Epithelial cell of prostate (primary cell): ENCODE results near the gene STMN3.

Experiments
- DNase-seq: peaks from one replicate; pipeline ENCODE4 v3.0.0-alpha.2; 2011; ENCODE audit warnings: low read depth, low spot score
- H3K27ac ChIP-seq: fragments of 450-650 bp; 2 replicates; pipeline ENCODE4 v1.5.1; 2017; ENCODE audit warnings: mild to moderate bottlenecking

STMN3 gene

DNA sequence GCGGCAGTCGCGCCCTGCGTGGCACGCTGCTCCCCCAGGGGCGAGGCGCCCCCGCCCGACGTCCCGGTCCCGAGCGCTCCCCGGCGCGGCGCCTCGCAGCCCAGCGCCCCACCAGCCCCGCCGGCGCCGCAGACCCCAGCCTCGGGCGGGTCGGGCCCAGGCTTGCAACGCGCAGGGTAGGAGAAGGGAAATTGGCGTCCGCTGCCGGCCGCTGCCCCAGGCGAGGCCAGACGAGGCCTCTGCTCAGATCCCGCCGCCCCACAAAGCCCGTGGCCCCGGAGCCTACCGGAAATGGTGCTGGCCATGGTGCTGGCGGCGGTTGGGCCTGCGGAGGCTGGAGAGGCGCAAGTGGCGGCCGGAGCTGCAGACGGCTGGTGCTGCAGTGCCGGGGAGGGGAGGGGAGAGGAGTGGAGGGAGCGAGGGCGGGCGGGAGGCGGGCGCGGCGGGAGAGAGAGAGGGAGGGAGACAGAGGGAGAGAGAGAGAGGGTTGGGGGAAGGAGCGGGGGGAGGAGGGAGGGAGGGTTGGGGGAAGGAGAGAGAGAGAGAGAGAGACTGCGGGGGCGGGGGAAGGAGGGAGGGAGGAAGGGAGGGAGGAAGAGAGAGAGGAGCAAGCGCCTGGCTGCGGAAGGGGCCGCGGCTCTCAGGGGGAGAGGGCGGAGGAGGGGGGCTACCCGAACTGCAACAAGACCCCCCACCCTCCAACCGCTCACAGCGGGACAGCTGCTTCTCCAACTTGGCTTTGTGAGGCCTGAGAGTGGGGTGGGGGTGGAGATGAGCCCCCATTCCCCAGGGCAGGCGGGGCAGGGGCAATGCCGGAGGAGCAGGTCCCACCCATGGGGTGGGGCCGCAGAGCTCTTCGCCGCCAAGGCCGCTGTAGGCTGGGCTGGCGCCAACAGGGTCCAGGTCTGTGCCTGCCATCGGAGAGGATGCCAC lies at the start of gene STMN3:
TSS of gene STMN3 (minus strand) at position 384 of the 933 bp plus-strand sequence. CDS start at position 305, 79 bp downstream.
- DNase-seq = no peak
- H3K27ac ChIP-seq = no peak within 1 kb of the TSS

DNA sequence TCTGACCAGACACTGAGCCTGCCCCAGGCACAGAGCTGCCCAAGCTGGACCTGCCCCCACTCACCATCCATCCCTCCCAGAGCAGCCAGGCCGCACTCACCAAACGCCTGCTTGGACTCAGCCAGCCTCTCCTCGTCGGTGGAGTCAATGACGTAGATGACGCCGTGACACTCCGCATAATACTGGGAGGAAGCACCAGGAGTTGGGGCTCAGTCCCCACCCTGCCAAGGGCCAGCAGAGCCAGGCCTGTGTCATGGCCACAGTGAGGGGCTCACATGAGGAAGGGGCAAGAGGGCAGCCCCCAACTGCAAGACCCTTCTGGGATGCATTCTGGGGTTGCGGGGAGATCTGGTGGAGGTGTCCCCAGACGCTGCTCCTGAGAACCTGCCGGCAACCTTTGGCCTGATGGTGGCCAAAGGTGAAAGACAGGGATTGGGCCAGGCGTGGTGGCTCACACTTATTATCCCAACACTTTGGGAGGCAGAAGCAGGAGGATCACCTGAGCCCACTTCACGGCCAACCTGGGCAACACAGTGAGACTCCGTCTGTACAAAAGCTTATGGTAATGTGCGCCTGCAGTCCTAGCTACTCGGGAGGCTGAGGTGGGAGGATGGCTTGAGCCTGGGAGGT lies 48.9 kb upstream of the STMN3 start:
- DNase-seq = no peak
- H3K27ac ChIP-seq = no peak overlapping the region

DNA sequence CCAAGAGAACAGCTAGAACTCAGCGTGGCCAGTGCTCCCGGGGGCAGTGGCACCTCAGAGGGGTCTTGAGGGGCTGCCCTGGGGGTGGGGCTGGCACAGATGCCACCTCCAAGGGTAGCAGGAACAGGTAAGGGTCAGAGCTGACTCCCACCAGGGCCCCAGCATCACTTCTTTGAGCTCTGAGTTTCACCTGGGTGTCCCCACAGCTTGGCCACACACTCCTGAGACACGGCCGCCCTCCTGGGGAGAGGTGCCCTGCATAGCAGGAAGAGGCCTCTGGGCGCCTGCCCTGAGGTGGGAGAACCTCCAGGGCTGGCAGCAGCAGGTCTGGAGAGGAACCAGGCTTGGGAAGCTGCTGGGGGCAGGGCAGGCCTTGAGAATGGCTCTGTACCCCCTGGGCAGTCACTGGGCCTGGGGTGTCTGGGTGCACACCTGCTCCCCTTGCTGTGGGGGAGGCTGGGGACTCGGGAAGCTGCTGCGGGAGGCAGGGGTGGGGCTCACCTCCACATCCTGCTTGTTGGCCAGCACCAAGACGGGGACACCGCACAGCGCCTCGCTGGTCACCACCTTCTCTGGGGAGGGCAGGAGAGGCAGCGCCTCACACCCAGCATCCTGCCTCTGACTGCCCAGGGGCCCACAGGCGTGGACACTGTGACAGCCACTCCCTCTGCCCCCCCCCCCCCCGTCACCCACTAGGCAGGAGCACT lies 48.3 kb upstream of the STMN3 start:
- no peak overlapping the region for H3K27ac ChIP-seq
- DNase-seq = no peak

DNA sequence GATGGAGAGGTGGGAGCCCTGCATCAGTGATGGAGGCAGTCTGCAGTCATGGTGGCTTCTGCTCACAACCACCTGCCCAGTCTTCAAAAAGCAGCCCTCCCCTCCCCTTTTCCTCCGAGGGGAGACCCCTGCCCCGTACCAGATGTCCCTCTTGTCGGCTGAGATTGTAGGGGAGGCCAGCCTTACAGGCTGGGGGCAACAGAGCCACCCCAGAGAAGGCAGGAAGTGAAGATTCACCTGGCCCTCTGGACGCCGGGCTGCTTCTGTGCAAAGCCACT lies 47.8 kb upstream of the STMN3 start:
- DNase-seq = no peak
- H3K27ac ChIP-seq = no peak overlapping the region

DNA sequence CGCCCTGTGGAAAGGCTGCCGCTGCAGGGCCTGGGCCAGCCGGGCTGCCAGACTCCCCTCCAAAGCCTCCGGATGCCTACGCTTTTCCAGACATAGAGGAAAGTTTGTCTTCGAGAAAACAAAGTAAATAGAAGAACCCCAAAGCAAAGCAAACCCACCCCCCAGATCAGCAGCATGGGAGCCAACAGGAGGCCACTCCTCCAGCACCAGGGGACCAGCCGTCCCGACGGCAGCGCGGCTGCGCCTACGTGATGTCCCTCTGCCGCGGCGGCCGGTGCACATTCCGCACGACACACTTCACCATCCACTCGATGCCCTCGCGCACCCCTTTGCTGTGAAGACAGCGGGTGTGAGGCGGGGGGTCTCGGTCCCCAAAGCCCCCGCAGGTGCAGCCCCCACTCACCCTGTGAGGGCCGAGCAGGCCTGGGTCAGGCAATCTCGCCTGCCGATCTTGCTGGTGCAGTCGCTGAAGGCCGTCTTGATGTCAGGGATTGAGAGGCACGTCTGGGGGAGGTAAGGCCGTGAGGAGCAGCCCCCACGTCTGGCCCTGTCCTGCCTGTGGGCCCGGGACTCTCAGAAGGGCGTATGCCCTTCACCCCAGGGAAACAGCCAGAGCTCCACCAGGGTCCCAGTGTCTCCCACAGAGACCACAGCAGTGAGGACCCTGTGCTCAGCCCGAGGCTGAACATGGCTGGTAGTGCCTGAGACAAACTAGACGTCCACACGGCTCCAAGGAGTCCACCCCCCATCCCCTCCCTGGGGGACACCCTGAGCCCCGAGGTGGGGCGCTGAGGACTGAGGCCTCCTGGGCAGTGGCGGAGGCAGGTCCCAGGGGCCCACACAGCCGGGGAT lies 47.2 kb upstream of the STMN3 start:
- no peak for DNase-seq
- H3K27ac ChIP-seq = peak overlapping the region; percentile 90

DNA sequence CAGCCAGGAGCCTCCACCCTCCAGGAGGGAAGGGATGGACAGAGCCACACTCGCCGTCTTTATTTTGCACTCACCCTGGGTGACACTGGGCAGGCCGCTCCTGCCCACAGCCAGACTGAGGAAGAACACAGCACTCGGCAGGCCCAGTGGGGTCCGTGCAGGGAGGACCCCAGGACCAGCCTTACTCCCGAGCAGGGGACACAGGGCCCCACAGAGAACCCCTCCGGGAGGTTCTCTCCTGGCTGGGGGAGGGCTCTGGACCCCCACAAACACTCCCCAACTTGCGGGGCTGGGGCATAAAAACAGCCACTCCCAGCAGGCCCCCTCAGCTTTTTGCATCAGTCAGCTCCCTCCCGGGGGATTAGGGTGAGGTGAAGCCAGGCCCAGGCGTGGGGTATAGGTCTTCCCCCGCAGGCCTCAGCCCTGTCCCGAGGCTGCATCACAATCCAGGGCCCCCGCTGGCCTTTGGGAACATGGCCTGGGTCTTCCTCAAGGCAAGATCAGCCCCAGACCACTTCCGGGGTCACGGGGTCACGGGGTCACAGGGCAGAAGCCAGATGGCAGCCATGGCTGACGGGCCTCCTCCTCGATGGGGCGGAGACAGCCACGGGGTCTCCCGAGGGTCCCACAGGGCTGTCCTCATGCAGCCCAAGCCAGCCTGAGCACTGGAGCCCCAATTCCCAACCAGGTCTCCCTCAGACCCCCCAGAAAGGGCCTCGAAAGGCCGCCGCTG lies 46.4 kb upstream of the STMN3 start:
- peak overlapping the region; percentile 90 for H3K27ac ChIP-seq

DNA sequence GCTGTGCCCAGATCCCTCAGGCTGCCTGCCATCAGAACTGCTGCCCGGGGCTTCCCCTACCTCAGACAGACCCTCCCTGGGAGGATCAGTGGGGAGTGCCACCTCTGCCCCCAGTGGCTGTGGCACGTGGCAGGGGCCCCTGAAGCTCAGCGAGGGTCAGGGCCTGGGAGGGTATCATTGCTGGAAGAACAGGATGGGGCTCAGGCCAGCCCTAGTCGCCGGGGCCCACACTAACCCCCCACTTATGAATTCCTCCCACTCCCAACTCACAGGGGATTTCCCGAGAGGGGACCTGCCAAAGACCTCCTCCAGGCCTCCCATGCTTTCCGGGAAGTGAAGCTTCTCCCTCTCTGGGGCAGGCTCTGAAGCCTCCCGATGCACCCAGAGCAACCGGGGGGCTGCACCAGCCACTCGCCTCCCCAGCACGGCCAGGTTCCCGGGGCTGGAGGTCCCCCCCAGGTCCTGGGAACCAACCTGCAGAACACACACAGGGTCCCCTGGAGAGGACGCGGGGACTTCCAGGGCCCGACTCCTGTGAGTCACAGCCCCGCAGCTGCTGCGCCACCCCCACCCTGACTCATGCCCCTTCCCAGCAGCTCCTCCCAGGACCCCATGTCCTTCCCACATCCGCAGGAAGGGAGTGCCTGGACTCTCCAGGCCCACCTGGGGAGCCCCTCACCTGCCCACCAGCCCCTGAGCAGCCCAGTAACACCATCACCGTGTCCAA lies 45.7 kb upstream of the STMN3 start:
- H3K27ac ChIP-seq = peak overlapping the region; percentile 90
- peak; percentile 52 for DNase-seq

More for the DNA sequence above, 46.4 kb upstream of the STMN3 start:
- no peak for DNase-seq

DNA sequence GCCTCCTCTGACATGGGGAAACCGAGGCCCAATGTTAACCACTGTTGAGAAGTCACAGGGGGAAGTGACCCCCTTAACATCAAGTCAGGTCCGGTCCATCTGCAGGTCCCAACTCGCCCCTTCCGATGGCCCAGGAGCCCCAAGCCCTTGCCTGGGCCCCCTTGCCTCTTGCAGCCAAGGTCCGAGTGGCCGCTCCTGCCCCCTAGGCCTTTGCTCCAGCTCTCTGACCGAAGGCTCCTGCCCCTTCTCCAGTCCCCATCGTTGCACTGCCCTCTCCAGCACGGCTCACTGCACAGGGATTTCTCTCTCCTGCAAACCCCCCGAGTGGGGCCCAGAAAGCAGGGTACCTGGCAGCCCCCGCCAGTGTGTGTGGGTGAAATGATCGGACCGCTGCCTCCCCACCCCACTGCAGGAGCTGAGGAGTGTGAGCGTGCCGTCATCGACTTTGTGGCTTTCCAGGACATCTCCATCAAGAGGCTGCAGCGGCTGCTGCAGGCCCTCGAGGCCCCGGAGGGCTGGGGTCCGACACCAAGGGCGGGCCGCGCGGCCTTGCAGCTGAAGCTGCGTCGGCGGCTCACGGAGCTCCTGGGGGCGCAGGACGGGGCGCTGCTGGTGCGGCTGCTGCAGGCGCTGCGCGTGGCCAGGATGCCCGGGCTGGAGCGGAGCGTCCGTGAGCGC lies 44.8 kb upstream of the STMN3 start:
- no peak for DNase-seq

DNA sequence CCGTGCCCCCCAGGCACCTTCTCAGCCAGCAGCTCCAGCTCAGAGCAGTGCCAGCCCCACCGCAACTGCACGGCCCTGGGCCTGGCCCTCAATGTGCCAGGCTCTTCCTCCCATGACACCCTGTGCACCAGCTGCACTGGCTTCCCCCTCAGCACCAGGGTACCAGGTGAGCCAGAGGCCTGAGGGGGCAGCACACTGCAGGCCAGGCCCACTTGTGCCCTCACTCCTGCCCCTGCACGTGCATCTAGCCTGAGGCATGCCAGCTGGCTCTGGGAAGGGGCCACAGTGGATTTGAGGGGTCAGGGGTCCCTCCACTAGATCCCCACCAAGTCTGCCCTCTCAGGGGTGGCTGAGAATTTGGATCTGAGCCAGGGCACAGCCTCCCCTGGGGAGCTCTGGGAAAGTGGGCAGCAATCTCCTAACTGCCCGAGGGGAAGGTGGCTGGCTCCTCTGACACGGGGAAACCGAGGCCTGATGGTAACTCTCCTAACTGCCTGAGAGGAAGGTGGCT lies 44.2 kb upstream of the STMN3 start:
- H3K27ac ChIP-seq = peak overlapping the region; percentile 90
- DNase-seq = no peak

More for the DNA sequence above, 44.8 kb upstream of the STMN3 start:
- H3K27ac ChIP-seq = peak overlapping the region; percentile 90

DNA sequence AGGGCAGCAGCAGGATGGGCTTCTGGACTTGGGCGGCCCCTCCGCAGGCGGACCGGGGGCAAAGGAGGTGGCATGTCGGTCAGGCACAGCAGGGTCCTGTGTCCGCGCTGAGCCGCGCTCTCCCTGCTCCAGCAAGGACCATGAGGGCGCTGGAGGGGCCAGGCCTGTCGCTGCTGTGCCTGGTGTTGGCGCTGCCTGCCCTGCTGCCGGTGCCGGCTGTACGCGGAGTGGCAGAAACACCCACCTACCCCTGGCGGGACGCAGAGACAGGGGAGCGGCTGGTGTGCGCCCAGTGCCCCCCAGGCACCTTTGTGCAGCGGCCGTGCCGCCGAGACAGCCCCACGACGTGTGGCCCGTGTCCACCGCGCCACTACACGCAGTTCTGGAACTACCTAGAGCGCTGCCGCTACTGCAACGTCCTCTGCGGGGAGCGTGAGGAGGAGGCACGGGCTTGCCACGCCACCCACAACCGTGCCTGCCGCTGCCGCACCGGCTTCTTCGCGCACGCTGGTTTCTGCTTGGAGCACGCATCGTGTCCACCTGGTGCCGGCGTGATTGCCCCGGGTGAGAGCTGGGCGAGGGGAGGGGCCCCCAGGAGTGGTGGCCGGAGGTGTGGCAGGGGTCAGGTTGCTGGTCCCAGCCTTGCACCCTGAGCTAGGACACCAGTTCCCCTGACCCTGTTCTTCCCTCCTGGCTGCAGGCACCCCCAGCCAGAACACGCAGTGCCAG lies 43.6 kb upstream of the STMN3 start, which contains the start of gene TNFRSF6B:
TSS of gene TNFRSF6B (plus strand) at position 25 of the 729 bp plus-strand sequence. CDS start at position 141, 116 bp downstream.
- peak within 1 kb of the TSS; percentile 90 for H3K27ac ChIP-seq
- DNase-seq = no peak

DNA sequence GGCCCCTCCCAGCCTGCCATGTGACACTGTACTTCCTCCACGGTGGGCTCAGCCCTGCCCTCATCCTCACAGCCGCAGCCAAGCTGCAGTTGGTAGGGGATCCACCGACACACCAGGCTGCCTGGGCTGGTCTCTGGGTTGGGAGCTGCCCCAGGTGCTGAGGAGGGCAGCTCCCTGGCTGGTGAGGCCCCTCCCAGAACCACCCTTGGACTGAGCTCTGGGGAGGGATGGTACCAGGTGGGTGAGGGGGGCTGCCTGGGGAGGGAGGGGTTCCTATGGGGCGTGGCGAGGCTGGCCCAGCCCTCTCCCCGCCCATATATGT lies 43.0 kb upstream of the STMN3 start:
- peak overlapping the region; percentile 90 for H3K27ac ChIP-seq
- DNase-seq = peak; percentile 22

DNA sequence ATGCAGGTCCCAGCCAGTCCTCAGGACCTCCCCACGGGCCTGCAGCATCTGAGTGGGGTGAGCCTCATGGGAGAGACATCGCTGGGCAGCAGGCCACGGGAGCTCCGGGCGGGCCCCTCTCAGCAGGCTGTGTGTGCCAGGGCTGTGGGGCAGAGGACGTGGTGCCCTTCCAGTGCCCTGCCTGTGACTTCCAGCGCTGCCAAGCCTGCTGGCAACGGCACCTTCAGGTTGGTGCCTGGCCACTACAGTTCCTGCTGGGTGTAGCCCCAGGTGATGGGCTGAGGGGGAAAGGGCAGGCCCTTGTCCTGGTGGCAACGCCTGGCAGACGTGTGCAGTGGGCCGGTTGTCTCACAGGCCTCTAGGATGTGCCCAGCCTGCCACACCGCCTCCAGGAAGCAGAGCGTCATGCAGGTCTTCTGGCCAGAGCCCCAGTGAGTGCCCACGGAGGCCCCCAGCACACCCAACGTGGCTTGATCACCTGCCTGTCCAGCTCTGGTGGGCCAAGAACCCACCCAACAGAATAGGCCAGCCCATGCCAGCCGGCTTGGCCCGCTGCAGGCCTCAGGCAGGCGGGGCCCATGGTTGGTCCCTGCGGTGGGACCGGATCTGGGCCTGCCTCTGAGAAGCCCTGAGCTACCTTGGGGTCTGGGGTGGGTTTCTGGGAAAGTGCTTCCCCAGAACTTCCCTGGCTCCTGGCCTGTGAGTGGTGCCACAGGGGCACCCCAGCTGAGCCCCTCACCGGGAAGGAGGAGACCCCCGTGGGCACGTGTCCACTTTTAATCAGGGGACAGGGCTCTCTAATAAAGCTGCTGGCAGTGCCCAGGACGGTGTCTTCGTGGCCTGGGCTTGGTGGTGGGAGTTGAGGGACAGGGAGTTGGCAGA lies 42.4 kb upstream of the STMN3 start:
- no peak for DNase-seq

DNA sequence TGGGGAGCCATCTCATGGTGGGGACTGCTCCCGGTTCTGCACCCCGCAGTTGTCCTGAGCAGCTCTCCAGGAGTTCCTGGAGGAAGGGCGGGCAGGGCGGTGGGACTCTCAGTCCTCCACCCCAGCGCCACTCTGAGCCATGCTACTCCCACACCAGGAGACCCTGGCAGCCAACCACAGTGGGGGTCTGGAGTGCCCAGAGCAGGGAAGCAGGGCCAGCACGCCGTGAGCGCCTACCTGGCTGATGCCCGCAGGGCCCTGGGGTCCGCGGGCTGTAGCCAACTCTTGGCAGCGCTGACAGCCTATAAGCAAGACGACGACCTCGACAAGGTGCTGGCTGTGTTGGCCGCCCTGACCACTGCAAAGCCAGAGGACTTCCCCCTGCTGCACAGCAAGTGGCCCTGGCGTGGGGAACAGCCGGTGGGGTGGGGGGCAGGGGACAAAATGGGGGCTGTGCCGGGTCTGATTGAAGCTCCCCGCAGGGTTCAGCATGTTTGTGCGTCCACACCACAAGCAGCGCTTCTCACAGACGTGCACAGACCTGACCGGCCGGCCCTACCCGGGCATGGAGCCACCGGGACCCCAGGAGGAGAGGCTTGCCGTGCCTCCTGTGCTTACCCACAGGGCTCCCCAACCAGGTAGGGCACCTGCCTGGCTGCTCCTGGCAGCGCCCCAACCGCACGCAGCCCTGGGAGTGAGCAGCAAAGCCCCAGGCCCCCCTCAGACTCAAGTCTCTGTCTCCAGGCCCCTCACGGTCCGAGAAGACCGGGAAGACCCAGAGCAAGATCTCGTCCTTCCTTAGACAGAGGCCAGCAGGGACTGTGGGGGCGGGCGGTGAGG lies 41.6 kb upstream of the STMN3 start:
- DNase-seq = no peak
- H3K27ac ChIP-seq = peak overlapping the region; percentile 90

More for the DNA sequence above, 42.4 kb upstream of the STMN3 start:
- H3K27ac ChIP-seq = peak overlapping the region; percentile 90

DNA sequence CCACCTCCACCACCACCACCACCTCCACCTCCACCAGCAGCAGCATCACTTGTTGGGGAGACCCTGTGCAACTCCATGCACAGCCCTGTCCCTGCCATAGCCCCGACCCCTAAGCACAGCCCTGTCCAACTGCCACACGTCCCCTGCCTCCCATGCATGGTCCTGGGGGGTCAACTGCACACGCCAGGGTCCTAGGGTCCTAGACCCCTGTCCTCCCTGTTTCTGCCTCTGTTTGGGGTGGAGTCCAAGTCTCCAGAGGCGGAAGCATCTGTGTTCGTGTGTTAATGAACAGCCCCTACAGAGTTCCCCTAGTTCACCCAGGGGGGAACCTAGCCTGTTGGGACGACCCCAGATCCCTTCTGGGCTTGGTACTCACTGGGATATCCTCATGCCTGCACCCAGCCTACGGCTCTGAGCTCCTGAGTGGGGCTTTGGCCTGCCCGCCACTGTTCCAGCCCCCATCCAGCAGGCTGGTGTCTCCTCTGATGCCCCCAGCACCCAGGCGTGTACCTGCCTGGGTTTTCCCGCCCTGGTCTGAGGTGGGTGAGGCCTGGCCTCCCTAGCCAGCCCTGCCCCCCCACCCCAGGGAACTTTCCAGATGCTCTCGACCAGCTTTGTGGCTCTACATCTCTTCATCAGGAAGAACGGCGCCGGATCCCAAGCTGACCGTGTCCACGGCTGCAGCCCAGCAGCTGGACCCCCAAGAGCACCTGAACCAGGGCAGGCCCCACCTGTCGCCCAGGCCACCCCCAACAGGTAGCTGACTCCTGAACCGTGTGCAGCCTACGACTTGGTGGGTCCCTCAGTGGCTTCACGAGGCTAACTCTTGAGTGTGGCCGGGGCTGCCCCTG lies 40.7 kb upstream of the STMN3 start:
- H3K27ac ChIP-seq = no peak overlapping the region
- no peak for DNase-seq
